HT1080 (cell line): ENCODE data around the gene SLC16A7. TPM values are rescaled to one million over a fixed set of nuclear protein-coding genes. Genes with fewer than 3 reads are reported as not detected.
"Not testable (repeated sequence)": the region's sequence is repeated elsewhere in the genome, so short reads cannot be mapped to it uniquely, and the experiment has no call there.

Experiments used
- DNase-seq: peaks from one replicate; pipeline ENCODE4 v3.0.0-alpha.2; 2015; ENCODE audit warnings: low read depth
- polyA plus RNA-seq, 2 experiments: library from polyadenylated mRNA; depleted of rRNA; stranded (reverse); fragments of >200 nt; gene quantifications; 2 replicates each; pipeline ENCODE4 v1.2.3, GENCODE V29; 2015
- total RNA-seq: library from RNA; depleted of rRNA; stranded (reverse); fragments of >200 nt; shearing (Covaris generic); gene quantifications from 2 replicates; pipeline ENCODE4 v1.2.3, GENCODE V29; 2014; rRNA removed

The SLC16A7 gene, protein sequence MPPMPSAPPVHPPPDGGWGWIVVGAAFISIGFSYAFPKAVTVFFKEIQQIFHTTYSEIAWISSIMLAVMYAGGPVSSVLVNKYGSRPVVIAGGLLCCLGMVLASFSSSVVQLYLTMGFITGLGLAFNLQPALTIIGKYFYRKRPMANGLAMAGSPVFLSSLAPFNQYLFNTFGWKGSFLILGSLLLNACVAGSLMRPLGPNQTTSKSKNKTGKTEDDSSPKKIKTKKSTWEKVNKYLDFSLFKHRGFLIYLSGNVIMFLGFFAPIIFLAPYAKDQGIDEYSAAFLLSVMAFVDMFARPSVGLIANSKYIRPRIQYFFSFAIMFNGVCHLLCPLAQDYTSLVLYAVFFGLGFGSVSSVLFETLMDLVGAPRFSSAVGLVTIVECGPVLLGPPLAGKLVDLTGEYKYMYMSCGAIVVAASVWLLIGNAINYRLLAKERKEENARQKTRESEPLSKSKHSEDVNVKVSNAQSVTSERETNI
- not detected in 2 replicates for total RNA-seq
- not detected in 2 replicates for polyA plus RNA-seq (2015; cell fraction: cytosol; rRNA removed)
- polyA plus RNA-seq (2015; cell fraction: nucleus; rRNA removed), result 0.33 TPM in 1 of 2 replicates, not detected in the other

DNA sequence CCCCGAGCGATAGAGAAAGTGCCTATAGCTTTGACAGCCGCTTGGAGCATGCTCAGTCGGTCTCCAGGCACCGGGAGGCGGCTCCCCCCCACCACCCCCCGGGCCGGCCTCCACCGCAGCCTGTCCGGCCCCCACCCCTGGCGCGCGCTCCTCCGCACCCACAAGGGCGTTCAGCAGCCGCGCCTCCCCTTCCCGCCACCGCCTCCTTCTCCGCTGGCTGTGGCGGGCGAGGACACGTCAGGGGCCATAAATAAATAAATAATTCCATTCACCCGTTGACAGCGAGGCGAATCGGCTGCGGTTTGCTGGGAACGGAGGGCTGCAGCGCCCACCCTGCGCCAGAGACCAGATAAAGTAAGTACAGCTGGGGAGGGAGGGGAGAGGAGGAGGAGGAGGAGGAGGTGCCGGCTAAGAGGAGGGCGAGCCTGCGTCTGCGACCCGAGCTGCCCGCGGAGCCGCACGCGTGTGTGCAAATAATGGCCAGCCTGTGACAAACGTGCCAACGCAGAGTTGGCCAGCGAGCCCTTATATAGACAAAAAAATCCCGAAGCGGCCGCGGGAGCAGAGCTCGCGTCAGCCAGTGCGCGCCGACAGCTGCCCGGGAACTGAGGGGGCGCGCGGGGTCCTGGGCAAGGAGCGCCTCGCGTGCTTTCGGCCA lies at the start of gene SLC16A7:
Gene SLC16A7, plus strand, starts transcription at position 147 of the 658 bp plus-strand sequence. CDS start 108,773 bp downstream, outside the sequence.
- DNase-seq, result no peak

DNA sequence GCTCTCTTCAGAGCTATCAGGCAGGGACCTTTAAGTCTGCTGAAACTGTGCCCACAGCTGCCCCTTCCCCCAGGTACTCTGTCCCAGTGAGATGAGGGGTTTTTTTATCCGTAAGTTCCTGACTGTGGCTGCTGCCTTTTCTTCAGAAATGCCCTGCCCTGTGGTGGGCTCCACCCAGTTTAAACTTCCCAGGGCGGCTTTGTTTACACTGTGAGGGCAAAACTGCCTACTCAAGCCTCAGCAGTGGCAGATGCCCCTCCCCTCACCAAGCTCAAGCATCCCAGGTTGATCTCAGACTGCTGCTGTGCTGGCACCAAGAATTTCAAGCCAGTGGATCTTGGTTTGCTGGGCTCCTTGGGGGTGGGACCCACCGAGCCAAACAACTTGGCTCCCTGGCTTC lies 46.9 kb upstream of the SLC16A7 start:
- DNase-seq, result no peak

- DNase-seq, result no peak
These were observed 36.1 kb upstream of the SLC16A7 start for GRCh38 chr12:59559696-59560095.

DNA sequence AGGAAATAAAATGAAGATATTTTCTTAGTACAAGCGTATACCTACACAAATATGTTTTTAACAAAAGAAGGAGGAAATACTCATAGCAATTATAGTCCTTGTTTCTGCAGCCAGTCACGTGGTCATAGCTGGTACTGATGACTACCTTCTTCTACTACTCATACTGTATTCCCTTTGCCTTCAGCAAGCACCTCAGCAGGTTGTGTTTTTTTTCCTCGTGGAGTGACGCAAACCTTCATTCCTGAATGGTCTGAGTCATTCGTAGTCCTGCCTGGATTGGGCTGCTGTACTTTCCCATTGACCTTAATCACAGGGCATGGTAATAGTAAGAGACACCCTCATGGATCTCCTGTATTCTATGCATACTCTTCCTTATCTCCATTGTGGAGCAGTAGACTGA lies 25.7 kb upstream of the SLC16A7 start:
- peak; percentile 79 for DNase-seq

- DNase-seq, result no peak
These were observed 21.4 kb upstream of the SLC16A7 start for GRCh38 chr12:59574406-59574805.

DNA sequence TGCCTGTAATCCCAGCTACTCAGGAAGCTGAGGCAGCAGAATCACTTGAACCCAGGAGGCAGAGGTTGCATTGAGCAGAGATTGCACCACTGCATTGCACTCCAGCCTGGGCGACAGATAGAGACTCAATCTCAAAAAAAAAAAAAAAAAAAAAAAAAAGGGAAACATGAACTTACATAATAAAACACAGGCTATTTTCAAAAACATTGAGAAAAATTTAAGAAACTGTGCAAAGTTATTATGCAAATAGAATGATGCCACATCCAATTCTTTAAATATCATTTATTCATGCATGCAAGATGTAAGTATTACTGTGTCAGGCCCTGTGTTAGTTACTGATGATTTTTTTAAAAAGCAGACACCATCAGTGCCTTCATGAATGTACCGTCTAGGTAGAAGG lies 20.0 kb upstream of the SLC16A7 start:
- DNase-seq, result no peak

DNA sequence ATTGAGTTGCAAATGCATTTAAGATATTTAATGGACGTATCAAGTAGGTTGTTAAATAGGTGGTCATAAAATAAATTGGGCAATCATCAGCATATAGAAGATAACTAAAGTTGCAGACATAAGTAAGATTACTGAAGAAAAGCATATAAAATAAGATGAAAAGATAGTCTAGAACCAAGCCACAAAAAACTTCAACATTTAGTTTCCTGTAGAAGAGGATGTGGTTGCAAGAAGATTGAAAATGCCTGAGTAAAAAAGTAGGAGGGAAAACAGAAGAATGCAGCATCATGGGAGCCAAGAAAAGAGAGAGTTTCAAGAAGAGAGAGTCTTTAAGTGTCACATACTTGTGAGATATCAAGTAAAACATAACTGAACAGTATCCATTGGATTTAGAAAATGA lies 17.6 kb upstream of the SLC16A7 start:
- no peak for DNase-seq

DNA sequence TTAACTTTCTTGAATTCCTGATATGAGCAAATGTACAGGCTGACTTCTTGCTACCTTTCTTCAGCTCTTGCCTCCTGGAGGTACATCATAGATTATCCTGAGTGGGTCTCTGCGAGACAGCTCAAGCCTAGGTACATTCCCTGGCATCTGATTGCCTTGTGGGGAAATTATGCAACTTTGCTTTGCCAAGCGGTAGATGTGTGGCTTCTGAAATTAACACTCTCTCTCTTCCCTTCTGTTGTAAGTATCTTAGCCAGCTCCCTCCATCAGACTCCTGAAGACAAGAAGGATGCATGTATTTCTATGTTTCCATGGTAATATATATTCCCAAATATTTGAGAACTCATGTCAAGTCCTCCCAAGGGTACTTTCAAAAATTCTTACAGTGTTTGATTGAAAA lies 16.2 kb upstream of the SLC16A7 start:
- DNase-seq, result no peak

GRCh38 chr12:59580050-59580449 lies 15.8 kb upstream of the SLC16A7 start:
- no peak for DNase-seq

- no peak for DNase-seq
These were observed 12.7 kb upstream of the SLC16A7 start for GRCh38 chr12:59583003-59583712.

DNA sequence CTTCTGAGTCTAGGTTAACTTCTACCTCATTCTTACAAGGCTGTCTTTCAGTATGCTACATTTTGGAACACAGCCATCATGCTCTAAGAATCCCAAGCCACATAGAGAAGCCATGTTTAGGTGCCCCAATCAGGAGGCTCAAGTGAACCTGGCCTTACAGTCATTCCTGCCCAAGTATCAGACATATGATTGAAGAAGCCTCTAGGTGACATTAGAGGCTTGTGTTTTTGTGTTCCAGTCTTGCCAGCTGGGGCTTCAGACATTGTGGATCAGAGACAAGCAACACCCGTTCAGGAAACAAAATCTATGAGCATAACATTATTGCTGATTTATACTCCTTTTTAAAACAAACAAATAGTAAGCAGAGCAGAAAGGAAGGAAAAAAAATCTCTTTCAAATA lies 8.1 kb upstream of the SLC16A7 start:
- no peak for DNase-seq

GRCh38 chr12:59593761-59594160 lies 2.1 kb upstream of the SLC16A7 start:
- no peak for DNase-seq

DNA sequence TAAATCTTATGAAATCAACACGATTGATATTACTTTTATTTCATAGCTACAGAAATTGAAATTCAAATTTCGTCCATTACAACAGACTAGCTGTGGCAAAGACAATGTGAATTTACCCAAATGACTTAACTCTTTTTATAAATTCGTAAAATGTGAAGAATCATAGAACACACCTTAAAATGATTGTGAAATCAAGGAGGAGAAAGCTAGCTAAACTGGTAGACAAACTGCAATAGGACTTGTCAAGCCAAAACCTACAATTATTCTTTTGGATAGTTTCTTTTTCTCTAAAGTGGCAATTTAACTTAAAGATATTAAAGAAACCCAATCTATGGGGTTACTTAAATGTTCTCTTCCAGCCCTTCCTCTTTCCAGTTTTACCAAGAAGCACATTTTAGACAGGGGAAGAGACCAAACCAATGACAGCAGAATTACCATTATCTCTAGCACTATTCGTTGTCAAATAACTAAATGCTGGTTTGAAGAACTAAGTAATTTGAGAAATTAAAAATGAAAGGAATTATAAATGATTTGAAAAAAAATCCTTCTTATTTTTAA lies 807 bp upstream of the SLC16A7 start:
- DNase-seq, result no peak

DNA sequence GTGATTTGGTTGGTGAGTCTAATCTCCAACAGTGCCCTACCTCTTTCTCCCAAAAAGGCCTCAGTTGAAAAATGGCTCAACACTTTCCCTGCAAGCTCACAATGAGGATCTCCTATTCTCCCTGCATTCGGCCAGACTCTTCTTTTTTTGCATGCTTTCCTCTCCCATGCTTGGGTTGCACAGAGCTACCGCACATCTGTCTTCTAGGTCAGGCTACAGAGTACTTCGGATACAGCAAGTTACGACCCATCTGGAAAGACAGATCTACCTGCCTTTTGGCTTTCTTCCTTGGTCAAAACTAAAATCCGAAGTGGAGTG lies 305 bp upstream of the SLC16A7 start:
- DNase-seq, result no peak

GRCh38 chr12:59597385-59597781 lies 1.6 kb downstream of the SLC16A7 start:
- DNase-seq, result peak; percentile 18

DNA sequence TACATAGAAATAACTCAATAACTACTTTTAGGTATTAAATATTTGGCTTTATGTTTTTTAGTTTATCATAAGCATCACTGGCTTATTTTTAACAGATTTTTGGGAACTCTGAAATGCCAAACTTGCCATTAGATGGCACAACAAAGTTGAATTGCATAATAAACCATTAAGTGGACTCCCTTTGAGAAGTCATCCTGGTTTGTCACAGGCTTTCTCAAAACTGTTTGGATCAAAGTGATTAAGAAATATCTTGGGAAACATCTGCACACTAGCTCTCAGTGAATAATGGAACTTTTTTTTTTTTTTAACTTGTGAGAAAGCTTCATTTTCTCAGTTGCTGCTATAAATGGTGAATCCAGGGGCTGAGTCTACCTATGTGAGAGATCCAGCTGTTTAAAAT lies 4.3 kb downstream of the SLC16A7 start:
- no peak for DNase-seq

GRCh38 chr12:59603754-59604153 lies 7.9 kb downstream of the SLC16A7 start:
- no peak for DNase-seq

DNA sequence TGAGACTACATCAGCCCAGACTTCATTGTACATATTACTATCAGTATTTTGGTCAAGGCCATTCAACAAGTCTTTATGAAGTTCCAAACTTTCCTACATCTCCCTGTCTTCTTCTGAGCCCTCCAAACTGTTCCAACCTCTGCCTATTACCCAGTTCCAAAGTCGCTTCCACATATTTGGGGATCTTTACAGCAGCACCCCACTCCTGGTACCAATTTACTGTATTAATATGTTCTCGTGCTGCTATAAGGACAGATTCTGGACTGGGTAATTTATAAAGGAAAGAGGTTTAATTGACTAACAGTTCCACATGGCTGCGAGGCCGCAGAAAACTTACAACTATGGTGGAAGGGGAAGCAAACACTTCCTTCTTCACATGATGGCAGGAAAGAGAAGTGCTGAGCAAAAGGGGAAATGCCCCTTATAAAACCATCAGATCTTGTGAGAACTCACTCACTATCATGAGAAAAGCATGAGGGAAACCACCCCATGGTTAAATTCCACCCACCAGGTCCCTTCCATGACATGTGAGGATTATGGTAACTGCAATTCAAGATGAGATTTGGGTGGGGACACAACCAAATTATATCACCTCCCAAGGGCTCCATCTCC lies 17.1 kb downstream of the SLC16A7 start:
- not testable (repeated sequence) for DNase-seq

- no peak for DNase-seq
These were observed 19.8 kb downstream of the SLC16A7 start for GRCh38 chr12:59615392-59616165.

DNA sequence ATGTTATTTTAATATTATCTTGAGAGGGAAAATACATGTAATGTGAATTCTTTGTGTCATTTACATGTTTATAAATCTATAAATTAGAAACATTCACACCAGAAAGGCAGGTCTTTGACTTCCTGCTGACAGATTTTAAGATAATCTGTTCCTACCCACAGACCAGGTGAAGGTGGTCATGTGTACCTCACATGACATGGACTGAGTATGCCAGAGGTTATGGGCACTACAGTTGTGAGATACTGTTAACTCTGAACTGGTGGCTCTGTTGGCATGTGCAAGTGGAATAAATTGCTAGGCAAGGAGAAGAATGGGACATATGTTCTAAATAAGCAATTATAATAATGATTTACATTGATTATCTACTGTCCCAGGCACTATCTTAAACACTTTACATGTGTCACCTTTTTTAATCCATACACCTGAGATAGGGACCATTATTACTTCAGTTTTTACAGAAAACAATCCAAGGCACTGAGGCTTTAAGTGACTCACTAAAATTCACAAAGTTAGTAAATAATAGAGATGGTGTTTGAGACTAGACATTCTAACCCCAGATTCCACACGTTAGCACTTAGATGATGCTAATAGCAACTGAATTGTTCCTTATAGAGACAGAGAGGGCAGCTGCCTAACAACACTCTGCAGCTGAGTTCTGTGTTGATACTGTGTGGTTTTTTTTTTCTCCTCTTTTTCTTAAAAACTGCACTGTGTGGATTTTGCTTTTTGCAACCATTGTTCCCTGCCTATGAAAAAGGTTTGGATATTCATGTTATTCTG lies 23.8 kb downstream of the SLC16A7 start:
- DNase-seq, result no peak
